Adrenal gland (tissue), 12 donors: ENCODE data around the gene MYH6. TPM values are rescaled to one million over a fixed set of nuclear protein-coding genes. Genes with fewer than 3 reads are reported as not detected.
A peak's percentile ranks its signal among the peaks of the same experiment; 100 is the strongest.

ENCODE experiments used
- DNase-seq, 7 donors: peaks; one replicate each; pipeline ENCODE4 v3.0.0-alpha.2; 2019 to 2020
- H3K27ac ChIP-seq, 5 donors: fragments of 200-600 bp; sonication (generic) in 4 of 5; 1 replicate in 3 of 5; 2 replicates in 2 of 5; pipeline versions ENCODE4 v1.5.1 to v1.8.0; 2016 to 2020; ENCODE audit warnings: mild to moderate bottlenecking in 1 of 5
- H3K27me3 ChIP-seq: fragments of 200-600 bp; 2 replicates; pipeline ENCODE4 v1.8.0; 2021
- H3K36me3 ChIP-seq, 2 donors: fragments of 200-600 bp; replicated peaks in 1 of 2; 1 replicate in 1 of 2; 2 replicates in 1 of 2; pipeline versions ENCODE4 v1.5.1 to v1.8.0; 2018 to 2022
- H3K4me1 ChIP-seq, 2 donors: fragments of 200-600 bp; replicated peaks in 1 of 2; 1 replicate in 1 of 2; 2 replicates in 1 of 2; pipeline versions ENCODE4 v1.5.1 to v1.8.0; 2018 to 2021
- H3K4me3 ChIP-seq, 4 donors: fragments of 200-600 bp; sonication (generic) in 3 of 4; one replicate each; pipeline ENCODE4 v1.5.1; 2016 to 2018
- H3K9me3 ChIP-seq, 3 donors: fragments of 200-600 bp; sonication (generic) in 1 of 3; replicated peaks in 1 of 3; 1 replicate in 2 of 3; 2 replicates in 1 of 3; pipeline versions ENCODE4 v1.5.1 to v1.8.0; 2016 to 2021
- POLR2A ChIP-seq, 2 donors: fragments of 450-650 bp; IDR thresholded peaks; one replicate each; pipeline ENCODE4 v1.6.1; 2017; ENCODE audit warnings: antibody characterized with exemption in 2 of 2, mild to moderate bottlenecking in 2 of 2, moderate library complexity in 1 of 2
- WGBS, 4 donors: extraction: QIAGEN DNeasy Blood & Tissue Kit in 2 of 4; methylation state at CpG; one replicate each; pipeline versions ENCODE4 v1.1.5 to v1.1.7; 2013 to 2017; 5-methylcytosine and 5-hydroxymethylcytosine counted together
- intact Hi-C, 2 donors: fragments of 100-400 bp; cut with DNase I; formaldehyde crosslinking; loops; one replicate each; pipeline versions ENCODE4 v1.14.1 to v1.15.0; 2022 to 2023
- polyA plus RNA-seq, 3 donors: library from polyadenylated mRNA; stranded (reverse); fragments of 200-250 nt in 2 of 3; fragments of 350-450 nt in 1 of 3; fragmentation: Illumina TruSeq in 1 of 3; extraction: RNeasy Lipid Tissue Mini Kit (QIAGEN cat#74804) in 1 of 3; gene quantifications; one replicate each; pipeline ENCODE4 v1.2.3, GENCODE V29; 2013 to 2014
- total RNA-seq, 9 donors: library from RNA; depleted of rRNA in 4 of 9; stranded (reverse); fragments of >200 nt in 4 of 9; fragments of 120-200 nt in 1 of 9; fragmentation: NEBNext Ultra II Directional in 1 of 9; extraction: Animal tissue kit (Norgen Biotek cat#: 25700) in 1 of 9; gene quantifications; one replicate each; pipeline versions ENCODE4 v1.1.0 to v1.2.4, GENCODE V29; 2013 to 2023
- TF ChIP-seq, protein P1 (sequence below), 6 experiments: fragments of 450-650 bp in 4 of 6; fragments of 200-600 bp in 2 of 6; sonication (generic) in 1 of 6; IDR thresholded peaks; 1 replicate in 5 of 6; 2 replicates in 1 of 6; pipeline versions ENCODE4 v1.5.1 to v1.8.0; 2016 to 2021; ENCODE audit warnings: antibody characterized with exemption in 6 of 6, mild to moderate bottlenecking in 2 of 6, moderate library complexity in 1 of 6
- donor health status: healthy with polysubstance abuse.
- donor health status: Bipolar disorder and iron deficiency.
- donor health status: DM: yes; HTN: yes; CAD: no.
- donor health status: DM: no; HTN: no; CAD: no.
- donor health status: DM: no; HTN: no; CAD: no.
- donor health status: DM: yes; HTN: yes; CAD: no.

Gene MYH6
- total and polyA plus RNA-seq, 12 donors: under 0.01 to 5.2 (median 0.27) TPM; not detected in 5

DNA sequence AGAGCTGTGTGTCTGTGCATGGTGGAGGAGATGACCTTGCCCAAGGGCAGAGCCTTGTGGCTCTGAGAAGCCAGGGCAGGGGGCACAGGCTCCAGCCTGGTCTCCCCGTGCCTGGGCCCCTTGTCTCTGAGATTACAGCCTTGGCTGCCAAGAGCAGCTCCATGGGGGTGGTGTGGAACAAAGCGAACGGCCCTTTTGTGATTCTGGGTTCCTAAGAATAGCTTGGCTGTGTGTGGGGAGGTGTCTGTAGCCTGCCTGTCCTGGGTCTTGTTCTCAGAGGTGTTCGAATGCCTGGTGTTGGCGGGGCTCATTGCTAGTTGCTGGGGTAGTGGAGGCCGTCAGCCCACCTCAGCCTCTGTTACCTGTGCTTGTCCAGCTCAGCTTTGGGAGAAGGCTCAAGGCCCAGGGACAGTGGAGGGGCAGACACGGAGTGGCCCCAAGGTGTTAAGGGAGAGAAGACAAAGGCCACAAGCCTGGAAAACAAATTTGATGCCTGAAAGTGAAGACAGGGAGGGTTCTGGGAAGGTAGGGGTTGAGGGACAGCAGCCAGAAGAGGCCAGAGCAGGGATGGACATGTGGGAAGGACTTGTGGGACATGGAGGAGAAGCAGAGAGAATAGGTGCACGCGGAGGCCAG, 34.8 kb upstream of the MYH6 start:
- DNase-seq: peak in 1 of 7 donors; percentile 27
- no peaks in the 10 kb centered on the region for H3K9me3 ChIP-seq
- H3K4me1 ChIP-seq: no peaks in the 10 kb centered on the region
- TF ChIP-seq, protein P1, sequence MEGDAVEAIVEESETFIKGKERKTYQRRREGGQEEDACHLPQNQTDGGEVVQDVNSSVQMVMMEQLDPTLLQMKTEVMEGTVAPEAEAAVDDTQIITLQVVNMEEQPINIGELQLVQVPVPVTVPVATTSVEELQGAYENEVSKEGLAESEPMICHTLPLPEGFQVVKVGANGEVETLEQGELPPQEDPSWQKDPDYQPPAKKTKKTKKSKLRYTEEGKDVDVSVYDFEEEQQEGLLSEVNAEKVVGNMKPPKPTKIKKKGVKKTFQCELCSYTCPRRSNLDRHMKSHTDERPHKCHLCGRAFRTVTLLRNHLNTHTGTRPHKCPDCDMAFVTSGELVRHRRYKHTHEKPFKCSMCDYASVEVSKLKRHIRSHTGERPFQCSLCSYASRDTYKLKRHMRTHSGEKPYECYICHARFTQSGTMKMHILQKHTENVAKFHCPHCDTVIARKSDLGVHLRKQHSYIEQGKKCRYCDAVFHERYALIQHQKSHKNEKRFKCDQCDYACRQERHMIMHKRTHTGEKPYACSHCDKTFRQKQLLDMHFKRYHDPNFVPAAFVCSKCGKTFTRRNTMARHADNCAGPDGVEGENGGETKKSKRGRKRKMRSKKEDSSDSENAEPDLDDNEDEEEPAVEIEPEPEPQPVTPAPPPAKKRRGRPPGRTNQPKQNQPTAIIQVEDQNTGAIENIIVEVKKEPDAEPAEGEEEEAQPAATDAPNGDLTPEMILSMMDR (IDR thresholded peaks at IDR 0.05): no peak
- TF ChIP-seq POLR2A (IDR thresholded peaks at IDR 0.05): no peak
- H3K4me3 ChIP-seq: no peak overlapping the region
- no peaks in the 10 kb centered on the region for H3K27me3 ChIP-seq
- intact Hi-C loops: no loop called here
- WGBS, 4 donors: 62 to 77% (median 70%) methylated on average over 9 of the region's 9 CpGs
- no peaks in the 10 kb centered on the region for H3K36me3 ChIP-seq
- no peak overlapping the region for H3K27ac ChIP-seq

DNA sequence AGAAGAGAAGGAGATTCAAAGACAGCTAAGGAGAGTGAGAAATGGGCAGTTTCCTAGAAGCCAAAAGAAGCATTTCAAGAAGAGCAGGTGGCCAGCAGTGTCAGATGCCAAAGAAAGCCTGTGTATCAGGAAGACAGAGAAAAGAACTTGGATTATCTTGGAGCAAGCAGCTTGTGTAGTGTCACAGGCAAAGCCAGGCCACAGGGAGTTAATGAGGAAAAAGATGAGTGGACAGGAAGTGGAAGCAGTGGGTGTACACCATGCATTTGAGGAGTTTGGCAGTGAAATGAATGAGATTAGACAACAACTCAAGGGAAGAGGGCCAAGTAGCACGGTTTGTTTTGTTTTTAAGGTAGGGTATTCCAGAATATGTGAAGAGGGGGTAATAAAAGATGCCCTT, 33.0 kb upstream of the MYH6 start:
- H3K4me3 ChIP-seq: no peak overlapping the region
- H3K36me3 ChIP-seq: no peaks in the 10 kb centered on the region
- no peak overlapping the region for H3K27ac ChIP-seq
- no peak for TF ChIP-seq POLR2A (IDR thresholded peaks at IDR 0.05)
- TF ChIP-seq, protein P1 (IDR thresholded peaks at IDR 0.05): no peak
- no peaks in the 10 kb centered on the region for H3K9me3 ChIP-seq
- intact Hi-C loops: no loop called here
- 40 to 51% (median 46%) methylated on average over 1 of the region's 1 CpG for WGBS, 4 donors
- H3K4me1 ChIP-seq: no peaks in the 10 kb centered on the region
- no peaks in the 10 kb centered on the region for H3K27me3 ChIP-seq
- no peak for DNase-seq

DNA sequence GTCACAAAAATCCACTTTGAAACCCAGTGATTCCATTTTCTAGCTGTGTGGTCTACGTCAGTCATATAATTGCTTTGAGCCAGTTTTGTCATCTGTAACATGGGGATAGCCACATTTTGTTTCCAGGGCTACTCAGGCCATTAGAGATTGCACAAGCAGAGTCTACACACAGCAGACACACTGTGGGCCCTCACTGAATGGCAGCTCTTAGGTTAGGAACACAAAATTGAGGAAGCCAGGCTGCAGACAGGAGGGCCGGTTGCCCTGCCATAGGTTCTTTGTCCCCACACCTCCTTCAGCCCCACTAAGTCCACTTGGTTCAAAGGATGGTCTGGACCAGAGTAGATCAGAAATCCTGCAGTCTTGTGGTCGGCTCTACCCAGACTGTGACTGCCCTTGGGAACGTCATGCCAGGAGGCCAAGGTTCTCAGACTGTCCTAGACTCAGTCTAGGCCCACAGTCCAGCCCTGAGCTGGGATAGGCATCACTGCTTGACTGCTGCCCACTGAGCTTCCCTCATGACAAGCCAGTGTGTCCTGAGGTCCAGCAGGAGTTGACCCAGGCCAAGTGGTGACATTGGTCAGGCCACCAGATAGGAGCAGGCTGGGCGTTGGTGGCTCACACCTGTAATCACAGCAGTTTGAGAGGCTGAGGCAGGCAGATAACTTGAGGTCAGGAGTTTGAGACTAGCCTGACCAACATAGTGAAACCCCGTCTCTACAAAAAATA, 31.2 kb upstream of the MYH6 start:
- no peaks in the 10 kb centered on the region for H3K9me3 ChIP-seq
- no peak overlapping the region for H3K4me3 ChIP-seq
- no peak overlapping the region for H3K27ac ChIP-seq
- H3K4me1 ChIP-seq: no peaks in the 10 kb centered on the region
- TF ChIP-seq POLR2A (IDR thresholded peaks at IDR 0.05): no peak
- TF ChIP-seq, protein P1 (IDR thresholded peaks at IDR 0.05): no peak
- intact Hi-C loops: no loop called here
- no peaks in the 10 kb centered on the region for H3K27me3 ChIP-seq
- H3K36me3 ChIP-seq: no peaks in the 10 kb centered on the region
- DNase-seq: peak in 1 of 7 donors; percentile 38
- WGBS, 4 donors: 51 to 83% (median 77%) methylated on average over 4 to 6 of the region's 6 CpGs

DNA sequence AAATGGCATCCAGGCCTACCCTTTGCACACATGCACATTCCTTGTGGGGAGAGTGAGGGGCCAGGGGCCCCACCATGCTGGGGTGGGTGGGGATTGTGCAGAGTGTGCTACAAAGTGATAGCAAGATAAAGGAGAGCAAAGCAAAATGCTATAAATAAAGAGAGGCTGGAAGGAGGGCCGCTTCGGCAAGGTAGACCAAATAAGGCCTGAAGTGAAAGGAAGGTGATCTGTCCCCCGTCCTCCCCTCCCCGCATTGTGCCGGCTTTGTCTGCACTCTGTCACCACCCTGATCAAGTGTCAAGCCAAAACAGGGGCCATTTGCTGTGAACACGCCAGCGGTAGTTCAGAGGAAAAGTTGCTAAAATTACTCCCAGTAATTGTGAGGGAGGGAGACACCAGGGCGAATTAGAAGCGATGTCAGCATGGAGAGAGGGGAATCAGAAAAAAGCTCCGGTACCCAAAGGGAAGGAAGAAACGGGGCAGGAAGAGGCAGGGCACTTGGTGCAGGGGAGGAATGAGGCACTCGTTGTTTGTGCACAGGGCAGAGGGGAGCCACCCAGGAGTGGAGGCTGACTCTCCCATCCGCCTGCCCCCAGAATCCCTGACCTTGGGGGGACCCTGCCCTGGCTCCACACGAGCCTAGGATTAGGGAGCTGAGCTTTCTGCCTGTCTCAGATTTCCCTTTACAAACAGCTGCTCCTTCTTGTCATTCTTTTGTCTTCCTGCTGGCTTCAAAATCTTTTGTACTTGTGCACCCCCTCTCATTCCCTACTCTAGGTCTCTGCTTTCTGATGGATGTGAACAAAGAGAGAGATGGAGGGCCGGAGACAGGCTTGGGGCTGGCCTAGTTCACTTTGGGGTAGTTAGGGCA, 30.3 kb upstream of the MYH6 start:
- Histone ChIP-seq H3K9me3 (no peaks in the 10 kb centered on the region), H3K27me3 (no peaks in the 10 kb centered on the region), H3K4me1 (no peaks in the 10 kb centered on the region), H3K4me3 (no peak overlapping the region), H3K27ac (no peak overlapping the region), H3K36me3 (no peaks in the 10 kb centered on the region)
- 60 to 69% (median 65%) methylated on average over 15 of the region's 15 CpGs for WGBS, 4 donors
- TF ChIP-seq, protein P1 (IDR thresholded peaks at IDR 0.05): no peak
- no peak for TF ChIP-seq POLR2A (IDR thresholded peaks at IDR 0.05)
- intact Hi-C loops: no loop called here
- DNase-seq: peak in 1 of 7 donors; percentile 46
